ENCODE results near the gene RUVBL1. TPM values are rescaled to one million over a fixed set of nuclear protein-coding genes. Genes with fewer than 3 reads are reported as not detected.

The RUVBL1 gene
- total and polyA plus RNA-seq, 8 donors, result 3.5 to 26.4 (median 13.4) TPM; not detected in 1

GRCh38 chr3:128107834-128108233, 15.8 kb downstream of the RUVBL1 start:
- no peak overlapping the region for H3K27ac ChIP-seq
- no peak for DNase-seq
- no peak for TF ChIP-seq EP300 (IDR thresholded peaks at IDR 0.05)
- TF ChIP-seq, protein P1, sequence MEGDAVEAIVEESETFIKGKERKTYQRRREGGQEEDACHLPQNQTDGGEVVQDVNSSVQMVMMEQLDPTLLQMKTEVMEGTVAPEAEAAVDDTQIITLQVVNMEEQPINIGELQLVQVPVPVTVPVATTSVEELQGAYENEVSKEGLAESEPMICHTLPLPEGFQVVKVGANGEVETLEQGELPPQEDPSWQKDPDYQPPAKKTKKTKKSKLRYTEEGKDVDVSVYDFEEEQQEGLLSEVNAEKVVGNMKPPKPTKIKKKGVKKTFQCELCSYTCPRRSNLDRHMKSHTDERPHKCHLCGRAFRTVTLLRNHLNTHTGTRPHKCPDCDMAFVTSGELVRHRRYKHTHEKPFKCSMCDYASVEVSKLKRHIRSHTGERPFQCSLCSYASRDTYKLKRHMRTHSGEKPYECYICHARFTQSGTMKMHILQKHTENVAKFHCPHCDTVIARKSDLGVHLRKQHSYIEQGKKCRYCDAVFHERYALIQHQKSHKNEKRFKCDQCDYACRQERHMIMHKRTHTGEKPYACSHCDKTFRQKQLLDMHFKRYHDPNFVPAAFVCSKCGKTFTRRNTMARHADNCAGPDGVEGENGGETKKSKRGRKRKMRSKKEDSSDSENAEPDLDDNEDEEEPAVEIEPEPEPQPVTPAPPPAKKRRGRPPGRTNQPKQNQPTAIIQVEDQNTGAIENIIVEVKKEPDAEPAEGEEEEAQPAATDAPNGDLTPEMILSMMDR (IDR thresholded peaks at IDR 0.05), result no peak
- intact Hi-C loops (cut with DNase I; ENCODE audit: low total_unique reads), result no loop called here
- peaks cover 0 to 23% (median 0%) of the 10 kb centered on the region in 4 donors for H3K4me1 ChIP-seq
- no peaks in the 10 kb centered on the region for H3K27me3 ChIP-seq
- no peak overlapping the region for H3K4me3 ChIP-seq
- WGBS, 5 donors, result 39 to 78% (median 59%) methylated on average over 8 of the region's 8 CpGs
- peaks cover 10 to 69% (median 62%) of the 10 kb centered on the region in 4 donors for H3K36me3 ChIP-seq
- no peaks in the 10 kb centered on the region for H3K9me3 ChIP-seq

DNA sequence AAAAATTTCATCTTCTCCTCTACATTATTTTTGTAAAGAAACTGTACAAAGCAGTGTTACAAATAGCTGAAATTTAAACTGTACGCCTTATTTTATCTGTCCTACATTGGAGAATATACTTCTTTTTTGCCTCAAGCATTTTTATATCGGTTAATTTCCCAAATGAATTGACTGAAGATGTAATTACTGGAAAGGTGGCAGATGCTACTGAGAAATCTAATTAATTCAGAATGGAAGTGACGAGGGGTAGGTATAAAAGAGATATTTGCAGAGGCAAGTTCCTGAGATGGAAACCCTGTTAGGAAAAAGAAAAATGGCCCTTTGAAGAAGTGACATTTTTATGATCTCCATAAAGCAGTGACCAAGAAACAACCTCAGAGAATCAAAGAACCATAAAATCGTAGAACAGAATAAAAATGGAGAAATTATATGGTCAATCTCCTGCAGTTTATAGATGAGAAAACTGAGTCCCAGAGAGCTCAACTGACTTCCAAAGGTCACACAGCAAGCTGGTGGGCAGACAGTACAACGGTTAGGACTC, 20.4 kb downstream of the RUVBL1 start:
- Histone ChIP-seq H3K36me3 (peaks cover 28 to 71% (median 67%) of the 10 kb centered on the region in 4 donors), H3K4me1 (peaks cover 0 to 15% (median 3%) of the 10 kb centered on the region in 4 donors), H3K27me3 (no peaks in the 10 kb centered on the region), H3K27ac (no peak overlapping the region), H3K9me3 (no peaks in the 10 kb centered on the region), H3K4me3 (no peak overlapping the region)
- 95 to 97% (median 96%) methylated on average over 5 of the region's 5 CpGs for WGBS, 5 donors
- TF ChIP-seq, protein P1 (IDR thresholded peaks at IDR 0.05), result no peak
- TF ChIP-seq POLR2AphosphoS5 (IDR thresholded peaks at IDR 0.05) (no peak), POLR2A (IDR thresholded peaks at IDR 0.05) (no peak), EP300 (IDR thresholded peaks at IDR 0.05) (no peak)
- no peak for DNase-seq
- intact Hi-C loops (cut with DNase I; ENCODE audit: low total_unique reads), result no loop called here

GRCh38 chr3:128100638-128101037, 23.0 kb downstream of the RUVBL1 start:
- DNase-seq, result no peak
- no peak overlapping the region for H3K27ac ChIP-seq
- H3K4me3 ChIP-seq, result no peak overlapping the region
- H3K36me3 ChIP-seq, result peaks cover 30 to 92% (median 90%) of the 10 kb centered on the region in 4 donors
- 80 to 92% (median 86%) methylated on average over 2 of the region's 2 CpGs for WGBS, 5 donors
- H3K9me3 ChIP-seq, result no peaks in the 10 kb centered on the region
- no peaks in the 10 kb centered on the region for H3K27me3 ChIP-seq
- TF ChIP-seq POLR2AphosphoS5 (IDR thresholded peaks at IDR 0.05), result no peak
- TF ChIP-seq POLR2A (IDR thresholded peaks at IDR 0.05), result no peak
- TF ChIP-seq, protein P1 (IDR thresholded peaks at IDR 0.05), result no peak
- TF ChIP-seq EP300 (IDR thresholded peaks at IDR 0.05), result no peak
- intact Hi-C loops (cut with DNase I; ENCODE audit: low total_unique reads), result no loop called here
- H3K4me1 ChIP-seq, result peaks cover 0 to 9% (median 4%) of the 10 kb centered on the region in 4 donors

GRCh38 chr3:128100161-128100560, 23.5 kb downstream of the RUVBL1 start:
- Histone ChIP-seq H3K4me1 (peaks cover 1 to 13% (median 6%) of the 10 kb centered on the region in 4 donors), H3K27ac (no peak overlapping the region), H3K27me3 (no peaks in the 10 kb centered on the region), H3K4me3 (no peak overlapping the region), H3K9me3 (no peaks in the 10 kb centered on the region), H3K36me3 (peaks cover 30 to 95% (median 91%) of the 10 kb centered on the region in 4 donors)
- DNase-seq, result no peak
- 87 to 96% (median 93%) methylated on average over 3 of the region's 3 CpGs for WGBS, 5 donors
- TF ChIP-seq POLR2A (IDR thresholded peaks at IDR 0.05) (no peak), EP300 (IDR thresholded peaks at IDR 0.05) (no peak), POLR2AphosphoS5 (IDR thresholded peaks at IDR 0.05) (no peak)
- TF ChIP-seq, protein P1 (IDR thresholded peaks at IDR 0.05), result no peak
- intact Hi-C loops (cut with DNase I; ENCODE audit: low total_unique reads), result no loop called here

Measured in stomach (tissue), 9 donors.